ENCODE results near the gene WDR20. TPM values are rescaled to one million over a fixed set of nuclear protein-coding genes. Genes with fewer than 3 reads are reported as not detected.
"Not testable (repeated sequence)": the region's sequence is repeated elsewhere in the genome, so short reads cannot be mapped to it uniquely, and the experiment has no call there.

Gene WDR20
- polyA plus RNA-seq, 1 donor (not counting 4 experiments of a cell fraction or from before 2014, with no cell fraction given): 24.5 TPM

DNA sequence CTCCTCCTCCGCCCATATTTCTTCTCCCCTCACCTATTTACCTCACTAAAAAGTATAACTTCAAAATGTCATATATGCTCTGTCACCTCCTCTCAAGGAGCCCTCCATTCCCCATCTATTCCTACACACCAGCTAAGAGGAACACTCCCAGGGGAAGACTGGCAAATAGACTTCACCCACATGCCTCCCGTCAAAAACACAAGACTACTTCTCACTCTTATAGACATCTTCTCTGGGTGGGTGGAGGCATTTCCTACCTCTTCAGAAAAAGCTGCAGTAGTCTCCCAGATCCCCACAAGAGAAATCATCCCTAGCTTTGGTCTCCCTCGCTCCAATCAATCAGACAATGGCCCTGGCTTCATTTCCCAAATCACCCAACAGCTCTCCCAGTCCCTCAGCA lies 99.1 kb downstream of the WDR20 start:
- Histone ChIP-seq H3K4me1 (ENCODE audit: control insufficient read depth, extremely low read depth, insufficient read depth, low read length) (no peaks in the 10 kb centered on the region), H3K9me3 (ENCODE audit: control insufficient read depth, low read depth, low read length) (no peaks in the 10 kb centered on the region), H3K27ac (ENCODE audit: control insufficient read depth, insufficient read depth, low read length) (no peak overlapping the region), H3K9me1 (ENCODE audit: control insufficient read depth, extremely low read depth, insufficient read depth, low read length) (no peaks in the 10 kb centered on the region), H3K27me3 (ENCODE audit: control insufficient read depth, extremely low read depth, insufficient read depth, low read length) (no peaks in the 10 kb centered on the region), H3K4me2 (ENCODE audit: control insufficient read depth, extremely low read depth, insufficient read depth, low read depth, low read length) (no peak overlapping the region), H3K79me2 (ENCODE audit: control insufficient read depth, insufficient read depth, low read length) (peaks cover 2% of the 10 kb centered on the region), H2AFZ (ENCODE audit: control insufficient read depth, low read length) (no peak overlapping the region), H3K9ac (ENCODE audit: control insufficient read depth, extremely low read depth, insufficient read depth, low read length) (no peak overlapping the region), H4K20me1 (ENCODE audit: control insufficient read depth, extremely low read depth, insufficient read depth, low read length) (no peaks in the 10 kb centered on the region), H3K36me3 (ENCODE audit: control insufficient read depth in 2 of 2, extremely low read depth in 1 of 2, insufficient read depth in 2 of 2, low read length in 2 of 2) (no peaks in the 10 kb centered on the region), H3K4me3 (ENCODE audit: control insufficient read depth in 2 of 3, extremely low read depth in 1 of 3, insufficient read depth in 2 of 3, low read depth in 1 of 3, low read length in 3 of 3) (no peak overlapping the region)
- no peak for FAIRE-seq
- DNase-seq (ENCODE audit: low read depth, low spot score): no peak
- no peak for TF ChIP-seq EZH2 (IDR thresholded peaks at IDR 0.05; ENCODE audit: low read length)
- TF ChIP-seq, protein P1, sequence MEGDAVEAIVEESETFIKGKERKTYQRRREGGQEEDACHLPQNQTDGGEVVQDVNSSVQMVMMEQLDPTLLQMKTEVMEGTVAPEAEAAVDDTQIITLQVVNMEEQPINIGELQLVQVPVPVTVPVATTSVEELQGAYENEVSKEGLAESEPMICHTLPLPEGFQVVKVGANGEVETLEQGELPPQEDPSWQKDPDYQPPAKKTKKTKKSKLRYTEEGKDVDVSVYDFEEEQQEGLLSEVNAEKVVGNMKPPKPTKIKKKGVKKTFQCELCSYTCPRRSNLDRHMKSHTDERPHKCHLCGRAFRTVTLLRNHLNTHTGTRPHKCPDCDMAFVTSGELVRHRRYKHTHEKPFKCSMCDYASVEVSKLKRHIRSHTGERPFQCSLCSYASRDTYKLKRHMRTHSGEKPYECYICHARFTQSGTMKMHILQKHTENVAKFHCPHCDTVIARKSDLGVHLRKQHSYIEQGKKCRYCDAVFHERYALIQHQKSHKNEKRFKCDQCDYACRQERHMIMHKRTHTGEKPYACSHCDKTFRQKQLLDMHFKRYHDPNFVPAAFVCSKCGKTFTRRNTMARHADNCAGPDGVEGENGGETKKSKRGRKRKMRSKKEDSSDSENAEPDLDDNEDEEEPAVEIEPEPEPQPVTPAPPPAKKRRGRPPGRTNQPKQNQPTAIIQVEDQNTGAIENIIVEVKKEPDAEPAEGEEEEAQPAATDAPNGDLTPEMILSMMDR (optimal IDR thresholded peaks at IDR 0.05 in 1 of 3, IDR thresholded peaks at IDR 0.05 in 1 of 3, conservative IDR thresholded peaks at IDR 0.05 in 1 of 3; ENCODE audit: extremely low read depth in 1 of 3, insufficient read depth in 2 of 3, low read length in 3 of 3): no peak
- dilution Hi-C loops (cut with MboI; ENCODE audit: extremely low pct_ligation_motif_present, low sequenced_read_pairs): no loop called here

DNA sequence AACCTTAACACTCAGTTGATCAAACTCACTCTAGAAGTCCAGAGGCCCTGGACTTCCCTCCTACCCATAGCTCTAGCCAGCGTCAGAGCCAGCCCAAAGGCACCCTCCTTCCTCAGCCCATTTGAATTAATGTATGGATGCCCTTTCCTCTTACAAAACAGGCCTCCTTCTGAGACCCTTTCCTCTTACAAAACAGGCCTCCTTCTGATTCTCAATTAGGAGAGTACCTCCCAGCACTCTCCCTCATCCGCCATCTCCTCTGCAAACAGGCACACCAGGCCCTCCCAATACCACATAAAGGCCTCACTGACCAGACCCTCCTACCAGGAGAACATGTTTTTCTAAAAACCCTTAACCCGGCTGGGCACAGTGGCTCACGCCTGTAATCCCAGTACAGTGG lies 99.5 kb downstream of the WDR20 start:
- Histone ChIP-seq H3K4me1 (ENCODE audit: control insufficient read depth, extremely low read depth, insufficient read depth, low read length) (no peaks in the 10 kb centered on the region), H3K36me3 (ENCODE audit: control insufficient read depth in 2 of 2, extremely low read depth in 1 of 2, insufficient read depth in 2 of 2, low read length in 2 of 2) (no peaks in the 10 kb centered on the region), H3K9ac (ENCODE audit: control insufficient read depth, extremely low read depth, insufficient read depth, low read length) (no peak overlapping the region), H3K9me1 (ENCODE audit: control insufficient read depth, extremely low read depth, insufficient read depth, low read length) (no peaks in the 10 kb centered on the region), H3K4me2 (ENCODE audit: control insufficient read depth, extremely low read depth, insufficient read depth, low read depth, low read length) (no peak overlapping the region), H2AFZ (ENCODE audit: control insufficient read depth, low read length) (no peak overlapping the region), H3K27me3 (ENCODE audit: control insufficient read depth, extremely low read depth, insufficient read depth, low read length) (no peaks in the 10 kb centered on the region), H3K79me2 (ENCODE audit: control insufficient read depth, insufficient read depth, low read length) (peaks cover 2% of the 10 kb centered on the region), H3K27ac (ENCODE audit: control insufficient read depth, insufficient read depth, low read length) (no peak overlapping the region), H4K20me1 (ENCODE audit: control insufficient read depth, extremely low read depth, insufficient read depth, low read length) (no peaks in the 10 kb centered on the region), H3K4me3 (ENCODE audit: control insufficient read depth in 2 of 3, extremely low read depth in 1 of 3, insufficient read depth in 2 of 3, low read depth in 1 of 3, low read length in 3 of 3) (no peak overlapping the region), H3K9me3 (ENCODE audit: control insufficient read depth, low read depth, low read length) (no peaks in the 10 kb centered on the region)
- dilution Hi-C loops (cut with MboI; ENCODE audit: extremely low pct_ligation_motif_present, low sequenced_read_pairs): no loop called here
- TF ChIP-seq, protein P1 (optimal IDR thresholded peaks at IDR 0.05 in 1 of 3, IDR thresholded peaks at IDR 0.05 in 1 of 3, conservative IDR thresholded peaks at IDR 0.05 in 1 of 3; ENCODE audit: extremely low read depth in 1 of 3, insufficient read depth in 2 of 3, low read length in 3 of 3): no peak
- no peak for TF ChIP-seq EZH2 (IDR thresholded peaks at IDR 0.05; ENCODE audit: low read length)
- FAIRE-seq: no peak
- no peak for DNase-seq (ENCODE audit: low read depth, low spot score)

DNA sequence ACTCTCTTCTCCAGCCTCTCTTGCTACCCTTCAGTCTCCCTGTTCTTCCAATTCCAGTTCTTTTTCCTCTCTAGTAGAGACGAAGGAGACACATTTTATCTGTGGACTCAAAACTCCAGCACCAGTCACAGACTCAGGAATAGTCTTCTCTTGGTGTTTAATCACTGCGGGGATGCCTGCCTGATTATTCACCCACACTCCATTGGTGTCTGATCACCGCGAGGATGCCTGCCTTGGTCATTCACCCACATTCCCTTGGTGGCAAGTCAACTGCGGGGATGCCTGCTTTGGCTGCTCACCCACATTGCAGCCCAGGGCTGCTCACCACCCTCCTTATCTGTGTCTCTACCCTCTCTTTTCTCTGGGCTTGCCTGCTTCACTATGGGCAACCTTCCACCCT lies 100.8 kb downstream of the WDR20 start:
- H3K79me2 ChIP-seq (ENCODE audit: control insufficient read depth, insufficient read depth, low read length); H3K9me3 ChIP-seq (ENCODE audit: control insufficient read depth, low read depth, low read length); H3K4me2 ChIP-seq (ENCODE audit: control insufficient read depth, extremely low read depth, insufficient read depth, low read depth, low read length); H3K9me1 ChIP-seq (ENCODE audit: control insufficient read depth, extremely low read depth, insufficient read depth, low read length); H3K4me3 ChIP-seq (ENCODE audit: control insufficient read depth in 2 of 3, extremely low read depth in 1 of 3, insufficient read depth in 2 of 3, low read depth in 1 of 3, low read length in 3 of 3); H3K4me1 ChIP-seq (ENCODE audit: control insufficient read depth, extremely low read depth, insufficient read depth, low read length); H3K9ac ChIP-seq (ENCODE audit: control insufficient read depth, extremely low read depth, insufficient read depth, low read length); FAIRE-seq; H4K20me1 ChIP-seq (ENCODE audit: control insufficient read depth, extremely low read depth, insufficient read depth, low read length); DNase-seq (ENCODE audit: low read depth, low spot score); H2AFZ ChIP-seq (ENCODE audit: control insufficient read depth, low read length); H3K27ac ChIP-seq (ENCODE audit: control insufficient read depth, insufficient read depth, low read length); H3K36me3 ChIP-seq (ENCODE audit: control insufficient read depth in 2 of 2, extremely low read depth in 1 of 2, insufficient read depth in 2 of 2, low read length in 2 of 2); H3K27me3 ChIP-seq (ENCODE audit: control insufficient read depth, extremely low read depth, insufficient read depth, low read length); dilution Hi-C loops (cut with MboI; ENCODE audit: extremely low pct_ligation_motif_present, low sequenced_read_pairs): not testable (repeated sequence)
